ENCODE measurements around the gene NOSIP.

Gene NOSIP

GRCh38 chr19:49560358-49560900 is 19.9 kb downstream of the NOSIP start:
- Histone ChIP-seq H3K4me1 (ENCODE audit: control insufficient read depth in 1 of 2, insufficient read depth in 2 of 2, low read length in 2 of 2) (peaks cover 55 to 77% of the 10 kb centered on the region in 2 donors), H3K9me3 (ENCODE audit: control insufficient read depth in 1 of 2, low read length in 2 of 2) (no peaks in the 10 kb centered on the region), H3K36me3 (ENCODE audit: control insufficient read depth in 1 of 2, insufficient read depth in 2 of 2, low read length in 2 of 2) (peaks cover 13 to 40% of the 10 kb centered on the region in 2 donors), H3K9ac (ENCODE audit: low read depth in 1 of 2, low read length in 2 of 2) (peak overlapping the region; percentile 49 to 65), H3K27me3 (ENCODE audit: control insufficient read depth in 1 of 2, insufficient read depth in 2 of 2, low read length in 2 of 2) (no peaks in the 10 kb centered on the region), H3K27ac (ENCODE audit: low read depth, low read length) (peak overlapping the region; percentile 63), H3K4me3 (ENCODE audit: low read depth in 1 of 2, low read length in 2 of 2) (peak overlapping the region; percentile 29 to 46)

DNA sequence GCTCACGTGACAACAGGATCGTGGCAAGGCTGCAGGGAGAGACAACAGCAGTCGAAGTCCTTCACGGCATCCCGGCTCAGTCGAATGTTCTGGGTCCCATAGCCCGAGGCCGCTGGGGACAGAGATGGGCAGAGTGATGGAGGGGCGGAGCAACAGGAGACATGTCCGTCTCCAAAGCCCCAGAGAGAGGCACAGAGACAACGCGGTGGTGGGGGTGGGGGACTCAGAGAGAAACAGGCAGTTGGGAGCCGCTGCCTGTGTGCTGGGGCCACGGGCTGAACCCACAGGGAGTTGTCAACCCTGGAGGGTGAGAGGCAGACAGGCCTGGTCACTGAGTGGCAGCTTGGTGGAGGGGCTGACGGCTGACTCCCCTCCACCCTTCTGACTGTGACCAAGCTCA is 20.4 kb downstream of the NOSIP start:
- Histone ChIP-seq H3K27ac (ENCODE audit: low read depth, low read length) (peak overlapping the region; percentile 63), H3K4me1 (ENCODE audit: control insufficient read depth in 1 of 2, insufficient read depth in 2 of 2, low read length in 2 of 2) (peaks cover 52 to 79% of the 10 kb centered on the region in 2 donors), H3K4me3 (ENCODE audit: low read depth in 1 of 2, low read length in 2 of 2) (peak overlapping the region; percentile 29 to 46), H3K27me3 (ENCODE audit: control insufficient read depth in 1 of 2, insufficient read depth in 2 of 2, low read length in 2 of 2) (no peaks in the 10 kb centered on the region), H3K36me3 (ENCODE audit: control insufficient read depth in 1 of 2, insufficient read depth in 2 of 2, low read length in 2 of 2) (peaks cover 13 to 42% of the 10 kb centered on the region in 2 donors), H3K9ac (ENCODE audit: low read depth in 1 of 2, low read length in 2 of 2) (peak overlapping the region; percentile 49 to 65), H3K9me3 (ENCODE audit: control insufficient read depth in 1 of 2, low read length in 2 of 2) (no peaks in the 10 kb centered on the region)

- H3K4me3 ChIP-seq (ENCODE audit: low read depth in 1 of 2, low read length in 2 of 2) = peak overlapping the region in 1 of 2 donors; percentile 29
- no peak overlapping the region for H3K27ac ChIP-seq (ENCODE audit: low read depth, low read length)
- peak overlapping the region in 1 of 2 donors; percentile 49 for H3K9ac ChIP-seq (ENCODE audit: low read depth in 1 of 2, low read length in 2 of 2)
- no peaks in the 10 kb centered on the region for H3K9me3 ChIP-seq (ENCODE audit: control insufficient read depth in 1 of 2, low read length in 2 of 2)
- H3K36me3 ChIP-seq (ENCODE audit: control insufficient read depth in 1 of 2, insufficient read depth in 2 of 2, low read length in 2 of 2) = peaks cover 13 to 42% of the 10 kb centered on the region in 2 donors
- no peaks in the 10 kb centered on the region for H3K27me3 ChIP-seq (ENCODE audit: control insufficient read depth in 1 of 2, insufficient read depth in 2 of 2, low read length in 2 of 2)
- peaks cover 52 to 78% of the 10 kb centered on the region in 2 donors for H3K4me1 ChIP-seq (ENCODE audit: control insufficient read depth in 1 of 2, insufficient read depth in 2 of 2, low read length in 2 of 2)
Measured at GRCh38 chr19:49559443-49559842, 20.9 kb downstream of the NOSIP start.

DNA sequence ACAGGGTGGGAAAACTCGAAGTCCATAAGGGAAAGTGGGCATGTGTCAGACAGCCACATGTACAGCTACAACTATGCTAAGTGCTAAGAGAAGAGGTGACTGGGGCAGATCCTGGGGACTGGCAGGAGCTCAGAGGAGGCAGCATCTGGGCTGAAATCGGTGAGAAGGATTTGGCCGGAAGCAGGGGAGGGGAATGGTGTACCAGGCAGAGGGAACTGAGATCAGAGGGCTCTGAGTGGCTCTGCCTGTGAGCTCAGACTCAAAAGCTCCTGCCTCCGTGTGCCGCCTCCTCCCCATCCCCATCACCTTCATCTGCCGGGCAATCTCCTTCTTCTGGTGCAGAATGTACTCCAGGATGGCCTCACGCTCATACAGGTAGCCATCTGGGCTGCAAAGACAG is 21.8 kb downstream of the NOSIP start:
- peak overlapping the region in 1 of 2 donors; percentile 28 for H3K9ac ChIP-seq (ENCODE audit: low read depth in 1 of 2, low read length in 2 of 2)
- peak overlapping the region in 1 of 2 donors; percentile 16 for H3K4me3 ChIP-seq (ENCODE audit: low read depth in 1 of 2, low read length in 2 of 2)
- peaks cover 13 to 42% of the 10 kb centered on the region in 2 donors for H3K36me3 ChIP-seq (ENCODE audit: control insufficient read depth in 1 of 2, insufficient read depth in 2 of 2, low read length in 2 of 2)
- H3K4me1 ChIP-seq (ENCODE audit: control insufficient read depth in 1 of 2, insufficient read depth in 2 of 2, low read length in 2 of 2) = peaks cover 54 to 77% of the 10 kb centered on the region in 2 donors
- no peak overlapping the region for H3K27ac ChIP-seq (ENCODE audit: low read depth, low read length)
- H3K27me3 ChIP-seq (ENCODE audit: control insufficient read depth in 1 of 2, insufficient read depth in 2 of 2, low read length in 2 of 2) = no peaks in the 10 kb centered on the region
- H3K9me3 ChIP-seq (ENCODE audit: control insufficient read depth in 1 of 2, low read length in 2 of 2) = no peaks in the 10 kb centered on the region

GRCh38 chr19:49557641-49558325 is 22.6 kb downstream of the NOSIP start:
- Histone ChIP-seq H3K9me3 (ENCODE audit: control insufficient read depth in 1 of 2, low read length in 2 of 2) (no peaks in the 10 kb centered on the region), H3K36me3 (ENCODE audit: control insufficient read depth in 1 of 2, insufficient read depth in 2 of 2, low read length in 2 of 2) (peaks cover 13 to 42% of the 10 kb centered on the region in 2 donors), H3K27me3 (ENCODE audit: control insufficient read depth in 1 of 2, insufficient read depth in 2 of 2, low read length in 2 of 2) (no peaks in the 10 kb centered on the region), H3K27ac (ENCODE audit: low read depth, low read length) (no peak overlapping the region), H3K9ac (ENCODE audit: low read depth in 1 of 2, low read length in 2 of 2) (peak overlapping the region in 1 of 2 donors; percentile 25), H3K4me1 (ENCODE audit: control insufficient read depth in 1 of 2, insufficient read depth in 2 of 2, low read length in 2 of 2) (peaks cover 53 to 76% of the 10 kb centered on the region in 2 donors), H3K4me3 (ENCODE audit: low read depth in 1 of 2, low read length in 2 of 2) (peak overlapping the region in 1 of 2 donors; percentile 18)

- peaks cover 50 to 75% of the 10 kb centered on the region in 2 donors for H3K4me1 ChIP-seq (ENCODE audit: control insufficient read depth in 1 of 2, insufficient read depth in 2 of 2, low read length in 2 of 2)
- no peaks in the 10 kb centered on the region for H3K27me3 ChIP-seq (ENCODE audit: control insufficient read depth in 1 of 2, insufficient read depth in 2 of 2, low read length in 2 of 2)
- peak overlapping the region in 1 of 2 donors; percentile 43 for H3K4me3 ChIP-seq (ENCODE audit: low read depth in 1 of 2, low read length in 2 of 2)
- peaks cover 13 to 42% of the 10 kb centered on the region in 2 donors for H3K36me3 ChIP-seq (ENCODE audit: control insufficient read depth in 1 of 2, insufficient read depth in 2 of 2, low read length in 2 of 2)
- H3K27ac ChIP-seq (ENCODE audit: low read depth, low read length) = no peak overlapping the region
- H3K9ac ChIP-seq (ENCODE audit: low read depth in 1 of 2, low read length in 2 of 2) = peak overlapping the region in 1 of 2 donors; percentile 72
- H3K9me3 ChIP-seq (ENCODE audit: control insufficient read depth in 1 of 2, low read length in 2 of 2) = no peaks in the 10 kb centered on the region
Measured at GRCh38 chr19:49556412-49557398, 23.7 kb downstream of the NOSIP start.

DNA sequence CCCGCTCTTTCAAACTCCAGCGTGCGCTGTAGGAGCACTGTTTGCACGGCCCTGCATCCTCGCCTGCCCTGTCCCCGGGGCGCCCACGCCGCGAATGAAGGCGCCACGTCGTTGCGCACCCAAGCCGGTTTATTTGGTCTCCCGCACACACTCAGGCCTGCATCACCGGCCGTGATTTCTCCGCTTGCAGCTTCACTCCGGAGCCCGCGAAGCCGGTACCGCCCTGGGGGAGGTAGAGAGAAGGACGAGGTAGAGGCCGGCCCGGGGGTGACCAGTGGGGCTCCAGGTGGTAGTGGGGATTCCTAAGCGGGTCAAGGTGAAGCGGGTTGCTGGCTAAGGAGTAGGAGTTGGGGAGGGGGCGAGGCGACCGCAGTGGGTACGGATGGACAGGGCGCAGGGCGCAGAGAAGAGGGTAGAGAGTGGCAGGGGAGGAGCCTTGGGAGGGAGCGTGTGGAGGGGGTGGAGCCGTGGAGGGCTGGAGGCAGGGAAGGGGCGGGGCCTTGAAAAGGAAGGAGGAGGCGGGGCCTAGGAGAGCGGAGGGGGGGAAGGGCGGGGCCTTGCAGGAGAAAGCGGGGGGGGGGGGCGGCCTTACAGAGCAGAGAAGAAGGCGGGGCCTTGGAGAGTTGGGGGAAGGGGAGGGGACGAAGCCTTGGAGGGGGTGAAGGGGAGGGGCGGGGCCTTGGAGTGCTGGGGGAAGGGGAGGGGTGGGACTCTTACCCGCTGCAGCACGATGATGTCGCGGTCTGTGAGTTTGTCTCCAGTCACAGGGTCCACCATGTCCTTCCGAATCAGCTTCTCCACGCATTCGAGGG is 24.6 kb downstream of the NOSIP start:
- H3K9ac ChIP-seq (ENCODE audit: low read depth in 1 of 2, low read length in 2 of 2) = peak overlapping the region in 1 of 2 donors; percentile 72
- peaks cover 42 to 66% of the 10 kb centered on the region in 2 donors for H3K4me1 ChIP-seq (ENCODE audit: control insufficient read depth in 1 of 2, insufficient read depth in 2 of 2, low read length in 2 of 2)

DNA sequence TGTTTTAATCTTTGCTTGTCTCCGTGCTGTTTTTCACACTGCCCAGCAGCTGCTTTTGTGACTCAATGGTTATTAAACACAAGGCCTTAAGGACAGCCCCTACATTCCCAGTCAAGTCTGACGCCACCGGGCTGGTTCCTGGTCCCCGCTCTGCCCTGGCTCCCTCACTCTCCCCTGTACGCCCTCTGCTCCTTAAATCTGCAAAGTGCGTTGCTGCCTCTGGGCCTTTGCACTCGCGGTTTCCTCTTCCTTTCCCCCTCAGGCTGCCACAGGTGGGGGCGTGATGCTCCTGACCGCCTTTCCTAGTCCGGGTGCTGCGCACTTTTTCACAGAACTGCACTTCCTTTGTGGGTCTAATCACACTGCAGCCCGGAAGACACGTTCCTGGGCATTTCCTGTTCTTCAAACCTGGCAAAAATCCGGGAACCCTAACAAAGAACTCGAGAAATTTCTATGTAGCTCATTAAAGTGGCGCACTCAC is 25.6 kb downstream of the NOSIP start:
- Histone ChIP-seq H3K36me3 (ENCODE audit: control insufficient read depth in 1 of 2, insufficient read depth in 2 of 2, low read length in 2 of 2) (peaks cover 13 to 37% of the 10 kb centered on the region in 2 donors), H3K27ac (ENCODE audit: low read depth, low read length) (peak overlapping the region; percentile 61), H3K9ac (ENCODE audit: low read depth in 1 of 2, low read length in 2 of 2) (peak overlapping the region in 1 of 2 donors; percentile 57), H3K27me3 (ENCODE audit: control insufficient read depth in 1 of 2, insufficient read depth in 2 of 2, low read length in 2 of 2) (no peaks in the 10 kb centered on the region), H3K4me1 (ENCODE audit: control insufficient read depth in 1 of 2, insufficient read depth in 2 of 2, low read length in 2 of 2) (peaks cover 32 to 56% of the 10 kb centered on the region in 2 donors), H3K4me3 (ENCODE audit: low read depth in 1 of 2, low read length in 2 of 2) (peak overlapping the region in 1 of 2 donors; percentile 16), H3K9me3 (ENCODE audit: control insufficient read depth in 1 of 2, low read length in 2 of 2) (no peaks in the 10 kb centered on the region)

More for the DNA sequence above, 24.6 kb downstream of the NOSIP start:
- H3K9me3 ChIP-seq (ENCODE audit: control insufficient read depth in 1 of 2, low read length in 2 of 2) = no peaks in the 10 kb centered on the region
- H3K27ac ChIP-seq (ENCODE audit: low read depth, low read length) = no peak overlapping the region
- H3K4me3 ChIP-seq (ENCODE audit: low read depth in 1 of 2, low read length in 2 of 2) = peak overlapping the region in 1 of 2 donors; percentile 43
- no peaks in the 10 kb centered on the region for H3K27me3 ChIP-seq (ENCODE audit: control insufficient read depth in 1 of 2, insufficient read depth in 2 of 2, low read length in 2 of 2)
- H3K36me3 ChIP-seq (ENCODE audit: control insufficient read depth in 1 of 2, insufficient read depth in 2 of 2, low read length in 2 of 2) = peaks cover 13 to 42% of the 10 kb centered on the region in 2 donors

All from duodenal mucosa (tissue), 2 donors.